K562 (cell line): Measurements from ENCODE around the gene PHF12. TPM values are rescaled to one million over a fixed set of nuclear protein-coding genes. Genes with fewer than 3 reads are reported as not detected.

Experiments used
- ATAC-seq: fragments of 200-7000 bp; cut with Tn5 transposase; 3 replicates; pipeline ENCODE4 v1.9.1; 2020; ENCODE audit warnings: moderate library complexity
- BruUV-seq: library from RNA; stranded (reverse); fragments of 400-500 nt; replicated peaks from 2 replicates; lab custom pipeline; 2021; lab: Mats Ljungman, UMichigan
- CTCF ChIA-PET: fragments of 300-600 bp; formaldehyde crosslinking; extraction: SDS; loops from one replicate; lab custom pipeline; 2021; ENCODE audit warnings: low intra/inter-chr PET ratio; lab: Yijun Ruan, JAX
- POLR2A ChIA-PET: fragments of 300-600, 350-650 bp; sonication (Branson Sonifier 250); formaldehyde crosslinking; extraction: SDS; loops from one replicate; lab custom pipeline; 2021; ENCODE audit warnings: antibody characterized with exemption, inconsistent platforms; lab: Yijun Ruan, JAX
- DNase-seq, 4 experiments: peaks; one replicate each; pipeline versions ENCODE4 v3.0.0 to v3.0.0-alpha.2; 2011 to 2018; ENCODE audit warnings: low spot score in 3 of 4, mixed read lengths in 3 of 4; ENCODE audit errors: extremely low read depth in 1 of 4
- FAIRE-seq: peaks from 2 replicates; lab custom pipeline; 2011; peaks lifted over from hg19 to GRCh38; lab: Jason Lieb, UNC
- H2AFZ ChIP-seq: 2 replicates; pipeline ENCODE4 v1.6.0; 2011; ENCODE audit warnings: low read depth, low read length, control low read depth, inconsistent platforms
- H3K27ac ChIP-seq: fragments of 200-600 bp; 3 replicates; pipeline ENCODE4 v1.8.0; 2011; ENCODE audit warnings: low read depth, mild to moderate bottlenecking, control low read depth, inconsistent platforms, low read length, moderate library complexity, mixed read lengths; ENCODE audit errors: extremely low read depth
- H3K27me3 ChIP-seq, 2 experiments: fragments of 300-600 bp in 1 of 2; 2 replicates in 1 of 2; 3 replicates in 1 of 2; pipeline versions ENCODE4 v1.6.0 to v1.8.0; 2011; ENCODE audit warnings: inconsistent platforms in 2 of 2, low read length in 2 of 2, mild to moderate bottlenecking in 1 of 2, mixed read lengths in 1 of 2, moderate library complexity in 1 of 2; ENCODE audit not compliant: control insufficient read depth in 2 of 2, insufficient read depth in 2 of 2
- H3K36me3 ChIP-seq: fragments of 300-600 bp; 3 replicates; pipeline ENCODE4 v1.8.0; 2011; ENCODE audit warnings: mild to moderate bottlenecking, low read length, inconsistent platforms; ENCODE audit not compliant: control insufficient read depth, insufficient read depth
- H3K4me1 ChIP-seq, 2 experiments: fragments of 200-600 bp in 1 of 2; replicated peaks in 1 of 2; 2 replicates in 1 of 2; 3 replicates in 1 of 2; pipeline versions ENCODE4 v1.5.1 to v1.8.0; 2011; ENCODE audit warnings: inconsistent platforms in 2 of 2, low read length in 2 of 2, mild to moderate bottlenecking in 1 of 2, mixed read lengths in 1 of 2, moderate library complexity in 1 of 2; ENCODE audit not compliant: control insufficient read depth in 2 of 2, insufficient read depth in 2 of 2
- H3K4me2 ChIP-seq: 2 replicates; pipeline ENCODE4 v1.6.1; 2011; ENCODE audit warnings: low read length, control low read depth, inconsistent platforms, mixed read lengths; ENCODE audit not compliant: insufficient read depth
- H3K4me3 ChIP-seq: fragments of 200-600 bp; sonication (generic), shearing (Covaris generic); 2 replicates; pipeline ENCODE4 v1.5.1; 2016; ENCODE audit warnings: control low read depth, inconsistent platforms
- H3K79me2 ChIP-seq: fragments of 200-600 bp; 3 replicates; pipeline ENCODE4 v1.8.0; 2011; ENCODE audit warnings: low read length, inconsistent platforms; ENCODE audit not compliant: control insufficient read depth, insufficient read depth
- H3K9ac ChIP-seq, 2 experiments: 2 replicates each; pipeline versions ENCODE4 v1.6.0 to v1.6.1; 2011; ENCODE audit warnings: low read depth in 2 of 2, low read length in 2 of 2, control low read depth in 1 of 2, inconsistent platforms in 1 of 2, mild to moderate bottlenecking in 1 of 2, mixed read lengths in 1 of 2; ENCODE audit not compliant: insufficient read depth in 1 of 2
- H3K9me1 ChIP-seq: one replicate; pipeline ENCODE4 v1.6.0; 2011; ENCODE audit warnings: inconsistent platforms, mild to moderate bottlenecking, low read length, moderate library complexity; ENCODE audit not compliant: control insufficient read depth, insufficient read depth
- H3K9me3 ChIP-seq: replicated peaks from 2 replicates; pipeline ENCODE4 v1.5.1; 2011; ENCODE audit warnings: low read depth, low read length, inconsistent platforms; ENCODE audit not compliant: control insufficient read depth, insufficient read depth
- H4K20me1 ChIP-seq: replicated peaks from 2 replicates; pipeline ENCODE4 v1.6.1; 2011; ENCODE audit warnings: low read length, inconsistent platforms, mixed read lengths; ENCODE audit not compliant: control insufficient read depth, insufficient read depth
- ATF3 ChIP-seq, 2 experiments: fragments of 450-650 bp in 1 of 2; sonication (generic) in 1 of 2; formaldehyde crosslinking in 1 of 2; IDR thresholded peaks in 1 of 2; conservative IDR thresholded peaks in 1 of 2; 2 replicates each; pipeline versions ENCODE4 v1.6.1 to v1.8.1; 2016 to 2023; ENCODE audit warnings: mild to moderate bottlenecking in 2 of 2, moderate library complexity in 2 of 2, inconsistent platforms in 1 of 2, missing genetic modification reagents in 1 of 2
- ATF4 ChIP-seq: fragments of 450-650 bp; formaldehyde crosslinking; IDR thresholded peaks from 2 replicates; pipeline ENCODE4 v1.4.0; 2022; ENCODE audit warnings: mild to moderate bottlenecking, moderate library complexity
- BMI1 ChIP-seq: fragments of 150-350 bp; IDR thresholded peaks from 2 replicates; pipeline ENCODE4 v1.6.1; 2014; ENCODE audit warnings: low read length
- CBFA2T2 ChIP-seq: fragments of 450-650 bp; conservative IDR thresholded peaks from 2 replicates; pipeline ENCODE4 v1.6.1; 2017; ENCODE audit warnings: mild to moderate bottlenecking
- CBFA2T3 ChIP-seq: fragments of 450-650 bp; IDR thresholded peaks from 2 replicates; pipeline ENCODE4 v1.6.1; 2017
- CBX8 ChIP-seq: fragments of 200-600 bp; sonication (generic); IDR thresholded peaks from 2 replicates; pipeline ENCODE4 v1.6.1; 2012; ENCODE audit warnings: borderline replicate concordance, mixed run types, low read depth, mild to moderate bottlenecking, moderate library complexity, mixed read lengths, low read length, control low read depth, inconsistent platforms; ENCODE audit not compliant: poor library complexity, severe bottlenecking; ENCODE audit errors: extremely low read depth
- DNMT1 ChIP-seq: fragments of 450-650 bp; IDR thresholded peaks from 2 replicates; pipeline ENCODE4 v1.6.1; 2016; ENCODE audit warnings: antibody characterized with exemption, mild to moderate bottlenecking
- DPF2 ChIP-seq: fragments of 450-650 bp; IDR thresholded peaks from 2 replicates; pipeline ENCODE4 v1.6.1; 2016
- FOXK1 ChIP-seq: sonication (generic); formaldehyde crosslinking; IDR thresholded peaks from 2 replicates; pipeline ENCODE4 v1.8.0; 2022; ENCODE audit warnings: missing genetic modification reagents, mild to moderate bottlenecking, borderline replicate concordance
- GTF2A2 ChIP-seq: IDR thresholded peaks from 2 replicates; pipeline ENCODE4 v1.6.1; 2016; ENCODE audit warnings: mild to moderate bottlenecking, missing genetic modification characterization, missing compliant biosample characterization
- POLR3G ChIP-seq: IDR thresholded peaks from 2 replicates; pipeline ENCODE4 v1.6.1; 2011; ENCODE audit not compliant: insufficient read length, insufficient replicate concordance; ENCODE audit errors: extremely low read depth
- PRMT5 ChIP-seq: sonication (generic); formaldehyde crosslinking; IDR thresholded peaks from 2 replicates; pipeline ENCODE4 v1.5.0; 2020; ENCODE audit warnings: missing genetic modification reagents
- RBM25 ChIP-seq: fragments of 200-400 bp; formaldehyde crosslinking; IDR thresholded peaks from 2 replicates; pipeline ENCODE4 v1.6.1; 2018; ENCODE audit warnings: low read length, low read depth, moderate library complexity; ENCODE audit not compliant: severe bottlenecking
- RBM34 ChIP-seq: fragments of 200-400 bp; formaldehyde crosslinking; IDR thresholded peaks from 2 replicates; pipeline ENCODE4 v1.6.1; 2018; ENCODE audit warnings: low read length, borderline replicate concordance; ENCODE audit not compliant: insufficient read depth
- TAL1 ChIP-seq: fragments of 450-650 bp; IDR thresholded peaks from 2 replicates; pipeline ENCODE4 v1.6.1; 2016; ENCODE audit warnings: mild to moderate bottlenecking
- TCF3 ChIP-seq: sonication (generic); formaldehyde crosslinking; IDR thresholded peaks from 2 replicates; pipeline ENCODE4 v1.4.0; 2020; ENCODE audit warnings: mild to moderate bottlenecking, missing genetic modification reagents
- TCF7L2 ChIP-seq: fragments of 150-350 bp; IDR thresholded peaks from 2 replicates; pipeline ENCODE4 v1.6.1; 2016; ENCODE audit warnings: low read depth, mild to moderate bottlenecking, low read length, moderate library complexity
- TEAD2 ChIP-seq: fragments of 450-650 bp; IDR thresholded peaks from 2 replicates; pipeline ENCODE4 v1.6.1; 2016; ENCODE audit warnings: missing genetic modification characterization, control low read depth, missing compliant biosample characterization
- TRIM24 ChIP-seq, 2 experiments: fragments of 450-650 bp; IDR thresholded peaks; 2 replicates each; pipeline ENCODE4 v1.6.1; 2016
- ZBTB17 ChIP-seq: fragments of 450-650 bp; formaldehyde crosslinking; IDR thresholded peaks from 2 replicates; pipeline ENCODE4 v1.4.0; 2020; ENCODE audit warnings: mild to moderate bottlenecking
- ZNF232 ChIP-seq: sonication (generic); formaldehyde crosslinking; IDR thresholded peaks from 2 replicates; pipeline ENCODE4 v1.8.0; 2022; ENCODE audit warnings: mild to moderate bottlenecking, missing genetic modification reagents
- ZNF282 ChIP-seq: sonication (generic); formaldehyde crosslinking; IDR thresholded peaks from 2 replicates; pipeline ENCODE4 v1.8.1; 2023; ENCODE audit warnings: missing genetic modification reagents
- ZSCAN29 ChIP-seq: fragments of 450-650 bp; IDR thresholded peaks from 2 replicates; pipeline ENCODE4 v1.6.1; 2017
- WGBS: fragments of 100-300 bp; shearing (Covaris generic); methylation state at CpG from one replicate; pipeline ENCODE4 v1.1.6; 2016; ENCODE audit warnings: low coverage, mixed read lengths; ENCODE audit not compliant: insufficient coverage; ENCODE audit errors: missing lambda C conversion rate; 5-methylcytosine and 5-hydroxymethylcytosine counted together
- in situ Hi-C: fragments of 300-500 bp; cut with MboI; formaldehyde crosslinking; loops from 4 replicates; pipeline ENCODE4 v1.15.0; 2018; ENCODE audit warnings: inconsistent platforms, mixed read lengths
- intact Hi-C: fragments of 100-400 bp; cut with micrococcal nuclease; formaldehyde crosslinking; loops from 2 replicates; pipeline ENCODE4 v1.14.2; 2022
- polyA plus RNA-seq, 8 experiments: library from polyadenylated mRNA; depleted of rRNA in 4 of 8; stranded (reverse) in 5 of 8; unstranded in 3 of 8; fragments of >200 nt; fragmentation: Nextera tagmentation in 2 of 8; fragmentation: Illumina TruSeq in 1 of 8; extraction: Ambion mirVana in 2 of 8; extraction: Trizol in 1 of 8; gene quantifications; 2 replicates each; pipeline versions ENCODE4 v1.2.1 to v1.2.3, GENCODE V29; 2011 to 2014; ENCODE audit warnings: inconsistent platforms in 1 of 8, missing spikeins in 1 of 8
- total RNA-seq, 7 experiments: library from RNA; depleted of rRNA in 6 of 7; stranded (reverse); fragments of >200 nt in 6 of 7; fragmentation: Illumina TruSeq in 2 of 7; extraction: Trizol in 2 of 7; gene quantifications; 2 replicates each; pipeline versions ENCODE4 v1.2.1 to v1.2.3, GENCODE V29; 2011 to 2021; ENCODE audit warnings: low replicate concordance in 1 of 7

The PHF12 gene
- total and polyA plus RNA-seq, 9 of the 15 experiments (the other 6 are each of a cell fraction or from before 2014, with no cell fraction given), result 0.82 to 31.3 (median 13.5) TPM

DNA sequence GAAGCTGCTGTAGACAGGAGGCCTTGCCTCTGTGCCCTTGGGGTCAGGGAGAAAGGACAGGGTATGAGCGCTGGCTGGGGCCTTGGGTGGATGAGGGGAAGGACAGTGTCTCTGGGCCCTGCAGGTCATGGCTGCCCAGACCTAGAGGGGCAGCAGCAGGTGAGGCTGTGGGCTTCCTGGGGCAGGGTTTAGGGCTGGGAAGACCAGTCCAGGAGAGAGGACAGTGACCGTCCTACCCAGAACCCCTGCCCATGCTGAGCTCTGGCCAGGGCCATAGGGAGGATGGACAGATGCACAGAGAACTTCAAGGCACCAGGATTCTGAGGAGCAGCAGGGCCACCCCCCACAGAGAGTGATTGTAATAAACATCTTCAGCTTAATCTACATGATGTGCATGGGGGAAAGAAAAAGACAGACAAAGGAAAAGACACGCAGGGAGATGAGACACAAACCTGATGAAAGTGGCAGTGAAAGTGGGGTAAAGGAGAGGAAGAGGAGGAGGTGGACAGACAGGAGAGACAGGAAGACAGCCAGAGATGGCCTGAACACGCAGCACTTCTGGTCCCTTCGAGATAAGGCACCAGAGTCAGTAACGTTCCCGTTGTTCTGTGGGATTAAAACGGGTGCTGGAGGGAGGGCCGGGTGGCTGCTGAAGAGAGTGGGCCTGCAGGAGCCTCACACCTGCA, 71.3 kb downstream of the PHF12 start:
- Histone ChIP-seq H3K79me2 (no peaks in the 10 kb centered on the region), H4K20me1 (no peaks in the 10 kb centered on the region), H3K4me1 (peaks cover 21 to 46% of the 10 kb centered on the region in 2 experiments; a peak in 4 of 5 replicates), H3K27me3 (no peaks in the 10 kb centered on the region), H3K27ac (peak overlapping the region; percentile 4; the same call in 2 of the 3 replicates), H2AFZ (no peak overlapping the region), H3K9me3 (peaks cover 3% of the 10 kb centered on the region), H3K9ac (peak overlapping the region in 1 of 2 experiments; percentile 86; a peak in 3 of 4 replicates), H3K4me3 (no peak overlapping the region), H3K9me1 (no peaks in the 10 kb centered on the region), H3K36me3 (peaks cover 66% of the 10 kb centered on the region), H3K4me2 (peak overlapping the region; percentile 38; the same call in 1 of the 2 replicates)
- BruUV-seq, result TSS peak; percentile 57
- WGBS, result 26% methylated on average over 9 of the region's 9 CpGs
- ChIA-PET CTCF (interaction anchor here (1.4 kb wide), 1 partner anchor 117 kb away, joined by 9 read pairs; no protein-coding TSS in a partner anchor), POLR2A (interaction anchor here (0.6 to 4.3 kb wide), 4 partner anchors 8 to 154 kb away, joined by 3 to 29 read pairs (median 4); partner anchors contain the start of gene TLCD1)
- intact Hi-C loops (loop anchor here (1.0 kb wide), 2 partner anchors 31 to 117 kb away; no protein-coding TSS in a partner anchor), in situ Hi-C loops (no loop called here)
- ATAC-seq (peak; percentile 65), DNase-seq (peak in 2 of 4 experiments; percentile 72), FAIRE-seq (peak; percentile 85)
- TF ChIP-seq ATF4 (CRISPR knock-in tag), result no peak
- no peak for TF ChIP-seq GTF2A2 (tag)
- TF ChIP-seq CBFA2T2, result peak; percentile 68
- peak; percentile 49; the same call in 1 of the 2 replicates for TF ChIP-seq TAL1
- TF ChIP-seq TRIM24 (IDR thresholded peaks at IDR 0.05), result peak in 1 of 2 experiments; percentile 31; a peak in 1 of 4 replicates
- TF ChIP-seq BMI1, result no peak
- no peak for TF ChIP-seq ZNF232 (CRISPR knock-in tag)
- no peak for TF ChIP-seq DNMT1
- TF ChIP-seq FOXK1 (CRISPR knock-in tag), result no peak
- TF ChIP-seq ATF3 (IDR thresholded peaks at IDR 0.05), result no peak
- TF ChIP-seq ATF3 (CRISPR knock-in tag; conservative IDR thresholded peaks at IDR 0.05), result no peak
- no peak for TF ChIP-seq RBM34
- TF ChIP-seq PRMT5 (CRISPR knock-in tag), result no peak
- TF ChIP-seq TCF7L2, result no peak
- TF ChIP-seq POLR3G, result no peak
- TF ChIP-seq TEAD2 (tag), result no peak
- TF ChIP-seq CBX8, result no peak
- TF ChIP-seq TCF3, result peak; percentile 72
- TF ChIP-seq RBM25, result no peak
- TF ChIP-seq ZNF282, result no peak
- TF ChIP-seq ZBTB17 (CRISPR knock-in tag), result no peak
- TF ChIP-seq ZSCAN29, result no peak
- peak; percentile 86 for TF ChIP-seq CBFA2T3
- 0 out of 2 replicates have a peak, but pooled peaks have one; percentile 37 for TF ChIP-seq DPF2
